Heart left ventricle (tissue), 16 donors: ENCODE measurements around the gene MRNIP. TPM values are rescaled to one million over a fixed set of nuclear protein-coding genes. Genes with fewer than 3 reads are reported as not detected.

Experiments used
- ATAC-seq, 4 donors: fragments of 200-7000 bp; cut with Tn5 transposase; one replicate each; pipeline ENCODE4 v1.9.1; 2020 to 2022; ENCODE audit warnings: moderate library complexity in 4 of 4, mild to moderate bottlenecking in 3 of 4, moderate number of reproducible peaks in 1 of 4
- DNase-seq, 5 donors: peaks; one replicate each; pipeline ENCODE4 v3.0.0-alpha.2; 2020
- H3K27ac ChIP-seq, 12 donors: fragments of 200-600 bp; sonication (generic) in 4 of 12; one replicate each; pipeline versions ENCODE4 v1.5.0 to v1.8.0; 2016 to 2022; ENCODE audit warnings: mild to moderate bottlenecking in 2 of 12
- H3K27me3 ChIP-seq, 9 donors: fragments of 200-600 bp; sonication (generic) in 2 of 9; one replicate each; pipeline versions ENCODE4 v1.5.1 to v1.8.0; 2016 to 2022; ENCODE audit warnings: mild to moderate bottlenecking in 3 of 9
- H3K36me3 ChIP-seq, 9 donors: fragments of 200-600 bp; sonication (generic) in 2 of 9; one replicate each; pipeline versions ENCODE4 v1.5.0 to v1.8.0; 2018 to 2022; ENCODE audit warnings: mild to moderate bottlenecking in 2 of 9
- H3K4me1 ChIP-seq, 12 donors: fragments of 200-600 bp; sonication (generic) in 4 of 12; one replicate each; pipeline versions ENCODE4 v1.5.0 to v1.8.0; 2016 to 2022; ENCODE audit warnings: mild to moderate bottlenecking in 3 of 12
- H3K4me3 ChIP-seq, 12 donors: fragments of 200-600 bp; sonication (generic) in 4 of 12; one replicate each; pipeline versions ENCODE4 v1.5.0 to v1.8.0; 2017 to 2022; ENCODE audit warnings: mild to moderate bottlenecking in 9 of 12, moderate library complexity in 4 of 12
- H3K9me3 ChIP-seq, 12 donors: fragments of 200-600 bp; sonication (generic) in 4 of 12; one replicate each; pipeline versions ENCODE4 v1.5.0 to v1.8.0; 2016 to 2022; ENCODE audit warnings: mild to moderate bottlenecking in 1 of 12
- CTCF ChIP-seq, 12 donors: fragments of 200-600 bp; sonication (generic) in 4 of 12; IDR thresholded peaks; one replicate each; pipeline versions ENCODE4 v1.5.0 to v1.8.0; 2018 to 2022; ENCODE audit warnings: antibody characterized with exemption in 12 of 12, mild to moderate bottlenecking in 5 of 12
- POLR2A ChIP-seq, 2 donors: fragments of 450-650 bp; IDR thresholded peaks; one replicate each; pipeline ENCODE4 v1.6.1; 2017; ENCODE audit warnings: antibody characterized with exemption in 2 of 2, mild to moderate bottlenecking in 2 of 2, moderate library complexity in 2 of 2
- WGBS, 4 donors: extraction: QIAGEN DNeasy Blood & Tissue Kit in 2 of 4; methylation state at CpG; one replicate each; pipeline versions ENCODE4 v1.1.5 to v1.1.7; 2013 to 2018; 5-methylcytosine and 5-hydroxymethylcytosine counted together
- intact Hi-C, 10 donors: fragments of 100-400 bp; cut with DNase I; formaldehyde crosslinking; loops; one replicate each; pipeline versions ENCODE4 v1.11.1 to v1.14.2; 2022
- polyA plus RNA-seq, 2 donors: library from polyadenylated mRNA; stranded (reverse); fragments of 200-250 nt; gene quantifications; one replicate each; pipeline ENCODE4 v1.2.3, GENCODE V29; 2013
- total RNA-seq, 9 donors: library from RNA; depleted of rRNA in 2 of 9; stranded (reverse); fragments of >200 nt in 2 of 9; fragmentation: NEBNext Ultra II Directional in 3 of 9; extraction: Animal tissue kit (Norgen Biotek cat#: 25700) in 3 of 9; gene quantifications; one replicate each; pipeline versions ENCODE4 v1.1.0 to v1.2.4, GENCODE V29; 2016 to 2023
- donor health status: ischemic (EF 13 %, LVEDD 7.1; RV severe dilation, severe dysfunction).
- donor health status: healthy with polysubstance abuse.
- donor health status: DM: no; HTN: yes; CAD: no.
- donor health status: DM: no; HTN: no; CAD: no.
- donor health status: ischemic (EF 25% LVEDD 6.9; RV normal size, moderate dysfunction).
- donor health status: ischemic (EF 25% LVEDD 5.7; RV mildly dilated, moderate dysfunction).
- donor health status: healthy.
- donor health status: DM: yes; HTN: yes; CAD: no.
- donor health status: ischemic (EF 35%, LVEDD 5.7; RV mildly dilated, moderate dysfunction).
- donor health status: nonischemic (EF 11% LVEDD 7.7; RV severe dilation, severe dysfunction).
- donor health status: DM: yes; HTN: yes; CAD: no.
- donor health status: PGD.
- donor health status: ischemic (EF 29% LVEDD 5.4; RV normal size, mild dysfunction).
- donor health status: nonischemic (EF 23%, LVEDD 6.1; RV moderate dilation, normal function).

The MRNIP gene
- total and polyA plus RNA-seq, 11 donors = 8.5 to 24.1 (median 12.3) TPM

DNA sequence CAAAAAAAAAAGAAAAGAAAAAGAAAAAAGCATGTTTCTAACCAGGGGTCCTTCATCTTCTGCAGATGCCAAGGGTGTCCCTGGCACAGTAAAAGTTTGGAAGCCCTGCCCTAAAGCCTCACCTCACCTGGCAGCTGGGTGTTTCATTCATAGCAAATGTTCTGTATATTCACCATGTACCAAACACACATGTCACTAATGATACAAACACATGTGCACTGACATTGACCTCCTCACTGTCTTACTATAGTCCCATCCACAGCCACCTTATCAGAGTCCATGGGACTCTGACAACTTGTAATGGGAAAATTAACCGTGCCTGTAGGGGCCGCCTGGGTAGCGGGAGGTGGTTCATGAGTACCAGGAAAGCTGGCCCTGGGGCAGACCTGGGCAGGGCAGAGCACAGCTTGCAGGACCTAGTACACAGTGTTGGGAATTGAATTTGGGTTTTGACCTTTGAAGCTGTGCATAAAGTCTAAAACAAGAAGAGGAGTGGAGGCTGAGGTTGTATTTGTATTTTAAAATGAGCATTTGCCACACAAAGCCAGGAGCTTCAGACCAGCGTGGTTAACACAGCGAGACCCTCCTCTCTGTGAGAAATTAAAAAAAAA lies 45.5 kb downstream of the MRNIP start:
- ATAC-seq = no peak
- peaks cover 0 to 14% (median 4%) of the 10 kb centered on the region in 9 donors for H3K36me3 ChIP-seq
- H3K27ac ChIP-seq = no peak overlapping the region
- no peak for DNase-seq
- TF ChIP-seq POLR2A (IDR thresholded peaks at IDR 0.05) (no peak), CTCF (IDR thresholded peaks at IDR 0.05) (no peak)
- peaks cover 0 to 19% (median 13%) of the 10 kb centered on the region in 12 donors for H3K4me1 ChIP-seq
- no peaks in the 10 kb centered on the region for H3K9me3 ChIP-seq
- WGBS, 4 donors = 89 to 92% (median 92%) methylated on average over 5 of the region's 5 CpGs
- no peak overlapping the region for H3K4me3 ChIP-seq
- intact Hi-C loops = no loop called here
- no peaks in the 10 kb centered on the region for H3K27me3 ChIP-seq

- no peak for ATAC-seq
- TF ChIP-seq POLR2A (IDR thresholded peaks at IDR 0.05) = no peak
- TF ChIP-seq CTCF (IDR thresholded peaks at IDR 0.05) = no peak
- WGBS, 4 donors = 88 to 93% (median 91%) methylated on average over 27 of the region's 27 CpGs
- no peak for DNase-seq
- Histone ChIP-seq H3K9me3 (no peaks in the 10 kb centered on the region), H3K27ac (no peak overlapping the region), H3K36me3 (peaks cover 0 to 14% (median 4%) of the 10 kb centered on the region in 9 donors), H3K27me3 (no peaks in the 10 kb centered on the region), H3K4me3 (no peak overlapping the region), H3K4me1 (peaks cover 0 to 19% (median 10%) of the 10 kb centered on the region in 12 donors)
- intact Hi-C loops = no loop called here
These were observed 46.3 kb downstream of the MRNIP start for GRCh38 chr5:179812135-179812825.

DNA sequence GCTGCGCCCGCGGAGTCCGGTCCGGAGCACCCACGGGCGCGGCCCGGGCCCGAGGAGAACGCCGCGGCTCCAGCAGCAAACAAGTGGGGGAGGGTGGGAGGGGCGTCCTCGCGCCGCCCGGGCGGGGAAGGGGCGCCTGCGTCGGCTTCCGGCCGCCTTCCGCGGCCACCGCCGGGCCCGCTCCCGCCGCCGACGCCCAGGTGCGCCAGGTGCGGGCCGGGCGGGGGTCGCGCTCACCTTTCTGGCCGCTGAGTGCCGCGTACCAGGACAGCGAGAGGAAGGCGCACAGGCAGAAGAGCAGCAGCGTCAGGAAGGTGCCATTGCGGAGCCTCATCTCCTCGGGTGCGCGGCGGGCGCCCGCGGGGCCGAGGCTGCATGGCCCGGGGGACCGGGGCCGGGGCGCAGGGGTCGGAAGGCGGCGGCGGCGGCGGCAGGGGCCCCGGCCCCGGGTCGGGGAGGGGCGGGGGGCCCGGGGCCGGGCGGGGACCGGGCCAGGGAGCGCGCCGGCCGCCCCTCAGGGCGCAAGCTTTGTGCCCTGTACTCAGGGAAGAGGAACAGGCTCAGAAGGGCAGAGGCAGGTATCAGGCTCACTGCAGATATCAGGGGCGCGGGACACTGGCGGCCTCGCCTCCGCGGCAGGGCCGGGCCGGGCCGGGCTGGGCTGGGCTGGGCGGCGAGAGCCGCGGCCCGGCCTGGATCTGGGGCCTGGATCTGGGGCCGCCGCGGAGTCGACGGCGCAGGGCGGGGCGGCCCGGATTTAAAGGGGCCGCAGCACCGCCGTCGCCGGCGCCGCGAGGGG lies 52.2 kb downstream of the MRNIP start, which contains the start of gene MGAT4B:
Gene MGAT4B (minus strand): TSS at position 617 of the 799 bp plus-strand sequence. CDS start 283 bp downstream, at position 334.
- Histone ChIP-seq H3K4me3 (peak within 1 kb of the TSS; percentile 73 to 100 (median 96)), H3K27ac (peak within 1 kb of the TSS; percentile 89 to 98 (median 96)), H3K36me3 (peaks cover 0 to 12% (median 0%) of the 10 kb centered on the region in 9 donors), H3K9me3 (no peaks in the 10 kb centered on the region), H3K27me3 (no peaks in the 10 kb centered on the region), H3K4me1 (peaks cover 0 to 51% (median 39%) of the 10 kb centered on the region in 12 donors)
- peak; percentile 78 to 89 (median 86) for DNase-seq
- intact Hi-C loops = loop anchor here in 5 of 10 donors (2.0 to 10.0 kb wide), 3 partner anchors 14 to 98 kb away; partner anchors contain the start of genes TBC1D9B (in 3 of the 5), SQSTM1 (in 2 of the 5) and MRNIP (in 1 of the 5)
- 0 to 1% (median 0%) methylated on average over 26 to 108 of the region's 108 CpGs for WGBS, 4 donors
- peak; percentile 69 to 90 (median 88) for ATAC-seq
- TF ChIP-seq CTCF (IDR thresholded peaks at IDR 0.05) (no peak), POLR2A (IDR thresholded peaks at IDR 0.05) (peak in 1 of 2 donors; percentile 47)
